Raji (cell line): Measurements from ENCODE around the gene EEFSEC.

ENCODE experiments used
- POLR2A ChIP-seq: IDR thresholded peaks from 2 replicates; pipeline ENCODE4 v1.6.1; 2011; ENCODE audit warnings: low read depth, low read length, control low read depth; ENCODE audit not compliant: insufficient read depth

EEFSEC gene

DNA sequence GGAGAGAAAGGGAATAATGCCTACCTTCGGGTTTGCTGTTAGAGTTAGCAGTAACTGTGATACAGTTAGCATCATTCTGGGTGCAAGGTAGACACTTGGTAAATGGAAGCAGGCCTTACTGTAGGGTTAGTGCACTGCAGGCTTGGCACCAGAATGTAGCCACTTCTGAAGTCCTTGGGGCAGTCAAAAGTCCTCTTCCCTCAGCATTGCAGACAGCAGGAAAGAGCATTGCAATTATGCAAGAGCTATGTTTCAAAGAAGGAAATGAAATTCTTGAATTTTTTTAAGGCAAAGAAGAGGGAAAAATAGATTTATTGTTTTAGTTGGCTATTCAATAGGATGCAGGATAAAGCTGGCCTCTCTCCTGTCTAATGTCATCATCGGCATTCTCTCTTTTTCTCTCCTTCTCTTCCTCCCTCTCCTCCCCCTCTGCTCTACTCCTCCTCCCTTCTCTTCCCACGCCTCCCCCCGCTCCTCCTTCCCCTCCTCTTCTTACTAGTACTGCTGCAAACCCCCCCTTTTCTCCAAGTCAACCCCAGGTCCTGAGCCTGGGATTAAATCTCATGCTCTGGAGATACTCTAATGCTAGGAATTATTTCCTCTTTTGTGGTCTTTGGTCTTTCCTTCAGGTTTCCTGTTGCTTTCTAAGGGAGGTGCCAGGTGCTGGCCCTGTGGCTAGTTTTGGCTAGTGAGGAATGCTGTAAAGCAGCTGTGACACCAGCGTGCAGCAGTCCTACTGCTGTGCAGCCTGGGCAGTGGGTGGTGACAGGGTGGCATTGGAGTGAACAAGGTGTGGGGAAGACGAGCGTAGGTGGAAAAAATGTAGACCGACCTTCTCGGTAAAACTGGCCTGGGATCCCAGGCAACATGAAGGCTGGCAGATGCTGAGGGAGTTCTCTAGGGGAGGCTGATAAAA lies 21.7 kb downstream of the EEFSEC start:
- no peak for TF ChIP-seq POLR2A

GRCh38 chr3:128175768-128176167 lies 22.5 kb downstream of the EEFSEC start:
- TF ChIP-seq POLR2A, result no peak

- no peak for TF ChIP-seq POLR2A
Observed at GRCh38 chr3:128176276-128176833, 23.1 kb downstream of the EEFSEC start.

GRCh38 chr3:128177865-128178264 lies 24.6 kb downstream of the EEFSEC start:
- no peak for TF ChIP-seq POLR2A

DNA sequence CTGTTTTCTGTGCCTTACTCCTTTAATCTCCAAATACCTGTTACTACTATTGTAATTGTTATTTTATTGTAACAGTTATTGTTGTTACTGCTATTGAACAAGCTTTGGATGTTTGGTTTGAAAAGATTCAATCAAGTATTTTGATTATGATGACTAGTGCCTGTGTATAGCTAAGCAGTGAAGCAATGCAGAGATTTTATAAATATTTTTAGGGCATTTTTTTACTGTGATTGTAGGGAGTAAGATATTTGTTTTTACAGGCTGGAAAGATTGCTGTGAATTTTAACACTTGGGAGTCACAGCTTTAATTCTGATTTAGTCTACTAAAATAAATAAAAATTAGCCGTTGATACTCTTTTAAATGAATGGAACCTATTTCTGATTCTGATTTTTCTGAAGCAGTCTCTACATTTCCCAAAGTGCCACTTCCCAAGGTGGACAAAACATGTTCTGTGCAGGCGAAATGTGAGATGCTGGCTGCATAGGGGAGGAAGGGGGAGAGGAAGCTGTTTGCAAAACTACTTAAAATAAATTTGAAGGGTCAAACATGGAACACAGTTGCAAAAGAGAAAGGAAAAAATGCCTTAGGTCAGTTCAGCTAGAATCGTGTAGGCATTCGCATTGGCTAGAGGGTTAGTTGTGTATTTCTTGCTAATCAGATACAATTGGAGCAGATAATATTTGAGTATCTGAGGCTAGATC lies 25.7 kb downstream of the EEFSEC start:
- no peak for TF ChIP-seq POLR2A

- no peak for TF ChIP-seq POLR2A
Observed at GRCh38 chr3:128179484-128179819, 26.2 kb downstream of the EEFSEC start.

GRCh38 chr3:128180436-128180835 lies 27.2 kb downstream of the EEFSEC start:
- no peak for TF ChIP-seq POLR2A

- no peak for TF ChIP-seq POLR2A
Observed at GRCh38 chr3:128180913-128181312, 27.6 kb downstream of the EEFSEC start.

GRCh38 chr3:128182656-128183055 lies 29.4 kb downstream of the EEFSEC start:
- TF ChIP-seq POLR2A, result no peak

DNA sequence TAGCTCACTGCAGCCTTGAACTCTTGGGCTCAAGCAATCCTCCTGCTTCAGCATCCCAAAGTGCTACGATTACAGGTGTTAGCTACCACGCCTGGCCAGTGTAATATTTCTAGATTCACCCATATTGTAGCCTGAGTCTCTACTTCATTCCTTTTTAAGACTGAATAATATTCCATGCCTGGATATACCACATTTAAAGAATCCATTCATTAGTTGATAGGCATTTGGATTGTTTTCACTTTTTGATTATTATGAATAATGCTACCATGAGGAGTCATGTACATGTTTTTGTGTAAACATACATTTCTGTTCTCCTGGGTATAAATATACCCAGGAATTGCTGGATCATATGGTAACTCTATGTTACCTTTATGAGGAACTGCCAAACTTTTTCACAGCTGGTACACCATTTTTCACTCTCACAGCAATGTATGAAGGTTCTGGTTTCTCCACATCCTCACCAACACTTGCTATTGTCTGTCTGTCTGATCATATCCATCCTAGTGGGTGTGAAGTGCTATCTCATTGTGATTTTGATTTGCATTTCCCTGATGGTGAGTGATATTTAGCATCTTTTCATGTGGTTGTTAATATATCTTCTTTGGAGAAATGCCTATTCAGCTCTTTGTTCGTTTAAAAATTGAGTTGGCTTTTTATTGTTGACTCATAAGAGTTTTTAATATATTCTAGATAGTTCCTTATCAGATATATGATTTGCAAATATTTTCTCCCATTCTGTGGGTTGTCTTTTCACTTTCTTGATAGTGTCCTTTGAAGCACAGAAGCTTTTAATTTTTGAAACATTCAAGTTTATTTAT lies 32.6 kb downstream of the EEFSEC start:
- TF ChIP-seq POLR2A, result no peak

DNA sequence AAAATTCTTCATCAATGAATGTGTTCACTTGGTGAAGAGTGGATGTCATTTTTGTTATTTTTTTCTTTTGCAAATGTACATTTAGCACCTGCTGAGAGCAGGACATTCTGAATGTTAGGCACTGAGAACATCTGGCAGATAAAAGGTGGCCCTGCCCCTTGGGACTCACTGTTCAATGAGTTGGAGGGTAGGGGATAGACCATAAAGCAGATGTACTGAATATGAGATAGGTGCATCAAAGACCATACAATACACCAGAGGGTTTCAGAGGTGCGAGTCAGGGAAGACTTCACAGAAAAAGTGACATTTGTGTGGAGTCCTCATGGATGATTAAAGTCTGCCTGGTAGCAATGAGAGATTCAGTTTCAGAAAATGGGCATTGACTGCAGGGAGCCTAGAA lies 34.2 kb downstream of the EEFSEC start:
- TF ChIP-seq POLR2A, result no peak

GRCh38 chr3:128188326-128188725 lies 35.0 kb downstream of the EEFSEC start:
- TF ChIP-seq POLR2A, result no peak

- TF ChIP-seq POLR2A, result no peak
Observed at GRCh38 chr3:128188956-128189355, 35.7 kb downstream of the EEFSEC start.

- no peak for TF ChIP-seq POLR2A
Observed at GRCh38 chr3:128190501-128190900, 37.2 kb downstream of the EEFSEC start.

DNA sequence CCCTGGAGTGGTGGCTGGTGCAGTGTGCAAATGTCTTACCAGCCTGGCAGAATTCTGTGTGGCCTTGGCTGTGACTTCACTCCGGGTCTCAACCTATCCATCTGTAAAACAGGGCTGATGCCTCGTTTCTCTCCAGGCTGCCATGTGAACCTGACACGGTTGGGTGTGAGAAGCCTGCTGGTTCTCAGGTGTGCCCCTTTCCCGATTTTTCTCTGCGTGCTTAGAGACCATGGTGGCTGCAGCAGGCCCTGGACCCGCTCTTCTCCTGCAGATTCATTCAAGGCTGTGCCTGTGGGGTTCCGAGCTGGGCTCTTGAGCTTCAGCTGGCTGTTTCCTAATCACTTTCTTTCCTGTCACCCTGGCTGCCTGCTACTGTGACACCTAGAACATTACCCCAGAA lies 38.9 kb downstream of the EEFSEC start:
- no peak for TF ChIP-seq POLR2A

- TF ChIP-seq POLR2A, result no peak
Observed at GRCh38 chr3:128193168-128193567, 39.9 kb downstream of the EEFSEC start.

- no peak for TF ChIP-seq POLR2A
Observed at GRCh38 chr3:128194843-128195242, 41.6 kb downstream of the EEFSEC start.
